Dermis blood vessel endothelial cell (primary cell): ENCODE data around the gene ASCL2. TPM values are rescaled to one million over a fixed set of nuclear protein-coding genes. Genes with fewer than 3 reads are reported as not detected.

ENCODE experiments used
- DNase-seq: peaks from one replicate; pipeline ENCODE4 v3.0.0; 2010
- total RNA-seq: library from RNA; depleted of rRNA; stranded (reverse); fragments of >200 nt; gene quantifications from 2 replicates; pipeline ENCODE4 v1.2.3, GENCODE V29; 2014

The ASCL2 gene
- total RNA-seq, 1 donor from 2014 or later = not detected

- no peak for DNase-seq
Measured at GRCh38 chr11:2271327-2272227, 1.2 kb upstream of the ASCL2 start.

- no peak for DNase-seq
Measured at GRCh38 chr11:2271077-2271326, 614 bp upstream of the ASCL2 start.

- DNase-seq = peak; percentile 74
Measured at GRCh38 chr11:2269601-2270321, 627 bp downstream of the ASCL2 start.

GRCh38 chr11:2268729-2269600 is 1.4 kb downstream of the ASCL2 start:
- no peak for DNase-seq

- no peak for DNase-seq
Measured at GRCh38 chr11:2267851-2268728, 2.3 kb downstream of the ASCL2 start.

- DNase-seq = no peak
Measured at GRCh38 chr11:2267306-2267850, 3.0 kb downstream of the ASCL2 start.

- no peak for DNase-seq
Measured at GRCh38 chr11:2266586-2267305, 3.6 kb downstream of the ASCL2 start.

- no peak for DNase-seq
Measured at GRCh38 chr11:2265854-2266585, 4.4 kb downstream of the ASCL2 start.

GRCh38 chr11:2265396-2265795 is 5.0 kb downstream of the ASCL2 start:
- DNase-seq = no peak

GRCh38 chr11:2264366-2265053 is 5.9 kb downstream of the ASCL2 start:
- no peak for DNase-seq

- no peak for DNase-seq
Measured at GRCh38 chr11:2263724-2264360, 6.5 kb downstream of the ASCL2 start.

- DNase-seq = no peak
Measured at GRCh38 chr11:2263071-2263565, 7.3 kb downstream of the ASCL2 start.

- DNase-seq = no peak
Measured at GRCh38 chr11:2262301-2263070, 7.9 kb downstream of the ASCL2 start.

- DNase-seq = no peak
Measured at GRCh38 chr11:2261436-2262230, 8.8 kb downstream of the ASCL2 start.

GRCh38 chr11:2260491-2261364 is 9.7 kb downstream of the ASCL2 start:
- DNase-seq = no peak

GRCh38 chr11:2259897-2260451 is 10.4 kb downstream of the ASCL2 start:
- no peak for DNase-seq
